Adrenal gland (tissue), 12 donors: ENCODE results near the gene STARD13. TPM values are rescaled to one million over a fixed set of nuclear protein-coding genes. Genes with fewer than 3 reads are reported as not detected.
A peak's percentile ranks its signal among the peaks of the same experiment; 100 is the strongest.

Experiments used
- DNase-seq, 7 donors: peaks; one replicate each; pipeline ENCODE4 v3.0.0-alpha.2; 2019 to 2020
- H3K27ac ChIP-seq, 5 donors: fragments of 200-600 bp; sonication (generic) in 4 of 5; 1 replicate in 3 of 5; 2 replicates in 2 of 5; pipeline versions ENCODE4 v1.5.1 to v1.8.0; 2016 to 2020; ENCODE audit warnings: mild to moderate bottlenecking in 1 of 5
- H3K27me3 ChIP-seq: fragments of 200-600 bp; 2 replicates; pipeline ENCODE4 v1.8.0; 2021
- H3K36me3 ChIP-seq, 2 donors: fragments of 200-600 bp; replicated peaks in 1 of 2; 1 replicate in 1 of 2; 2 replicates in 1 of 2; pipeline versions ENCODE4 v1.5.1 to v1.8.0; 2018 to 2022
- H3K4me1 ChIP-seq, 2 donors: fragments of 200-600 bp; replicated peaks in 1 of 2; 1 replicate in 1 of 2; 2 replicates in 1 of 2; pipeline versions ENCODE4 v1.5.1 to v1.8.0; 2018 to 2021
- H3K4me3 ChIP-seq, 4 donors: fragments of 200-600 bp; sonication (generic) in 3 of 4; one replicate each; pipeline ENCODE4 v1.5.1; 2016 to 2018
- H3K9me3 ChIP-seq, 3 donors: fragments of 200-600 bp; sonication (generic) in 1 of 3; replicated peaks in 1 of 3; 1 replicate in 2 of 3; 2 replicates in 1 of 3; pipeline versions ENCODE4 v1.5.1 to v1.8.0; 2016 to 2021
- CTCF ChIP-seq, 6 experiments: fragments of 450-650 bp in 4 of 6; fragments of 200-600 bp in 2 of 6; sonication (generic) in 1 of 6; IDR thresholded peaks; 1 replicate in 5 of 6; 2 replicates in 1 of 6; pipeline versions ENCODE4 v1.5.1 to v1.8.0; 2016 to 2021; ENCODE audit warnings: antibody characterized with exemption in 6 of 6, mild to moderate bottlenecking in 2 of 6, moderate library complexity in 1 of 6
- POLR2A ChIP-seq, 2 donors: fragments of 450-650 bp; IDR thresholded peaks; one replicate each; pipeline ENCODE4 v1.6.1; 2017; ENCODE audit warnings: antibody characterized with exemption in 2 of 2, mild to moderate bottlenecking in 2 of 2, moderate library complexity in 1 of 2
- WGBS, 4 donors: extraction: QIAGEN DNeasy Blood & Tissue Kit in 2 of 4; methylation state at CpG; one replicate each; pipeline versions ENCODE4 v1.1.5 to v1.1.7; 2013 to 2017; 5-methylcytosine and 5-hydroxymethylcytosine counted together
- intact Hi-C, 2 donors: fragments of 100-400 bp; cut with DNase I; formaldehyde crosslinking; loops; one replicate each; pipeline versions ENCODE4 v1.14.1 to v1.15.0; 2022 to 2023
- polyA plus RNA-seq, 3 donors: library from polyadenylated mRNA; stranded (reverse); fragments of 200-250 nt in 2 of 3; fragments of 350-450 nt in 1 of 3; fragmentation: Illumina TruSeq in 1 of 3; extraction: RNeasy Lipid Tissue Mini Kit (QIAGEN cat#74804) in 1 of 3; gene quantifications; one replicate each; pipeline ENCODE4 v1.2.3, GENCODE V29; 2013 to 2014
- total RNA-seq, 9 donors: library from RNA; depleted of rRNA in 4 of 9; stranded (reverse); fragments of >200 nt in 4 of 9; fragments of 120-200 nt in 1 of 9; fragmentation: NEBNext Ultra II Directional in 1 of 9; extraction: Animal tissue kit (Norgen Biotek cat#: 25700) in 1 of 9; gene quantifications; one replicate each; pipeline versions ENCODE4 v1.1.0 to v1.2.4, GENCODE V29; 2013 to 2023
- donor health status: healthy with polysubstance abuse.
- donor health status: Bipolar disorder and iron deficiency.
- donor health status: DM: yes; HTN: yes; CAD: no.
- donor health status: DM: no; HTN: no; CAD: no.
- donor health status: DM: no; HTN: no; CAD: no.
- donor health status: DM: yes; HTN: yes; CAD: no.

STARD13 gene
- total and polyA plus RNA-seq, 12 donors = 10.5 to 79.8 (median 33.6) TPM

GRCh38 chr13:33109801-33110200 is 175.8 kb downstream of the STARD13 start:
- H3K36me3 ChIP-seq = peaks cover 0 to 70% of the 10 kb centered on the region in 2 donors
- intact Hi-C loops = no loop called here
- 87 to 91% (median 89%) methylated on average over 10 of the region's 10 CpGs for WGBS, 4 donors
- DNase-seq = no peak
- peak overlapping the region in 2 of 5 donors; percentile 13 to 55 for H3K27ac ChIP-seq
- no peak for TF ChIP-seq CTCF (IDR thresholded peaks at IDR 0.05)
- TF ChIP-seq POLR2A (IDR thresholded peaks at IDR 0.05) = no peak
- no peak overlapping the region for H3K4me3 ChIP-seq
- H3K4me1 ChIP-seq = peaks cover 30 to 48% of the 10 kb centered on the region in 2 donors
- no peaks in the 10 kb centered on the region for H3K9me3 ChIP-seq
- no peaks in the 10 kb centered on the region for H3K27me3 ChIP-seq

- no peak for DNase-seq
- Histone ChIP-seq H3K27me3 (no peaks in the 10 kb centered on the region), H3K36me3 (peaks cover 0 to 69% of the 10 kb centered on the region in 2 donors), H3K9me3 (no peaks in the 10 kb centered on the region), H3K4me3 (no peak overlapping the region), H3K27ac (peak overlapping the region in 2 of 5 donors; percentile 13 to 55), H3K4me1 (peaks cover 30 to 48% of the 10 kb centered on the region in 2 donors)
- WGBS, 4 donors = 40 to 56% (median 49%) methylated on average over 2 of the region's 2 CpGs
- intact Hi-C loops = no loop called here
- TF ChIP-seq CTCF (IDR thresholded peaks at IDR 0.05) (no peak), POLR2A (IDR thresholded peaks at IDR 0.05) (no peak)
Observed at GRCh38 chr13:33109271-33109697, 176.3 kb downstream of the STARD13 start.

- no peaks in the 10 kb centered on the region for H3K27me3 ChIP-seq
- intact Hi-C loops = no loop called here
- WGBS, 4 donors = 93 to 99% (median 94%) methylated on average over 5 of the region's 5 CpGs
- no peak overlapping the region for H3K4me3 ChIP-seq
- DNase-seq = no peak
- H3K9me3 ChIP-seq = no peaks in the 10 kb centered on the region
- H3K27ac ChIP-seq = no peak overlapping the region
- no peak for TF ChIP-seq POLR2A (IDR thresholded peaks at IDR 0.05)
- no peak for TF ChIP-seq CTCF (IDR thresholded peaks at IDR 0.05)
- peaks cover 30 to 48% of the 10 kb centered on the region in 2 donors for H3K4me1 ChIP-seq
- peaks cover 0 to 62% of the 10 kb centered on the region in 2 donors for H3K36me3 ChIP-seq
Observed at GRCh38 chr13:33108620-33109019, 176.9 kb downstream of the STARD13 start.

GRCh38 chr13:33107361-33107760 is 178.2 kb downstream of the STARD13 start:
- 82 to 90% (median 86%) methylated on average over 2 of the region's 2 CpGs for WGBS, 4 donors
- intact Hi-C loops = no loop called here
- H3K4me3 ChIP-seq = no peak overlapping the region
- no peak for DNase-seq
- no peak for TF ChIP-seq POLR2A (IDR thresholded peaks at IDR 0.05)
- TF ChIP-seq CTCF (IDR thresholded peaks at IDR 0.05) = no peak
- no peak overlapping the region for H3K27ac ChIP-seq
- H3K4me1 ChIP-seq = peaks cover 30 to 42% of the 10 kb centered on the region in 2 donors
- no peaks in the 10 kb centered on the region for H3K27me3 ChIP-seq
- H3K36me3 ChIP-seq = peaks cover 0 to 49% of the 10 kb centered on the region in 2 donors
- H3K9me3 ChIP-seq = no peaks in the 10 kb centered on the region
